ENCODE measurements around the gene LRRC7. TPM values are rescaled to one million over a fixed set of nuclear protein-coding genes. Genes with fewer than 3 reads are reported as not detected.

The LRRC7 gene
- total RNA-seq, 1 donor, result under 0.01 TPM

DNA sequence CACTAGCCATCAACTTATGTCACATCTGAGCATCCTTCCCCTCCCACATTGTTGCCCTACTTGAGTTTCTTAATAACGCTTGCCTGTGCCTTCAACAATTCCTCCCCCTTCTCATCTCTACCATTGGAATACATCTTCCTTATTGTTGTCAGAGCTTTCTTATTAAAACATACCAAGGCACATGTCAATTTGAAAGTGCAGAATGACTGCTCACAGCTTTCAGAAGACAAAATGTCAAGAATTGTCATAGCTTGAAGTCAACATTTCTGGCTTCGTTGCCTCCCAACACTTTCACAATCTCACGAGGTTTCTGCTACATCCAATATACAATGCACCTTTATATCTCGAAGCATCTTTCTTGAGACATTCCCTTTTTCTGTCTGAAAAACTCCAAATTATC lies 279.9 kb downstream of the LRRC7 start:
- Histone ChIP-seq H3K9me3 (ENCODE audit: low read depth, low read length) (no peaks in the 10 kb centered on the region), H3K4me1 (ENCODE audit: insufficient read depth, low read length) (no peaks in the 10 kb centered on the region), H3K79me2 (ENCODE audit: insufficient read depth, low read length) (no peaks in the 10 kb centered on the region), H3K4me3 (ENCODE audit: insufficient read depth, low read length) (no peak overlapping the region), H3K36me3 (ENCODE audit: insufficient read depth, low read length) (no peaks in the 10 kb centered on the region), H3K4me2 (ENCODE audit: insufficient read depth, low read length) (no peak overlapping the region), H3K27me3 (ENCODE audit: insufficient read depth, low read length) (no peaks in the 10 kb centered on the region), H2AFZ (ENCODE audit: low read length) (no peak overlapping the region), H4K20me1 (ENCODE audit: insufficient read depth, low read length) (no peaks in the 10 kb centered on the region), H3K27ac (ENCODE audit: low read depth, low read length) (no peak overlapping the region)
- TF ChIP-seq, protein P1, sequence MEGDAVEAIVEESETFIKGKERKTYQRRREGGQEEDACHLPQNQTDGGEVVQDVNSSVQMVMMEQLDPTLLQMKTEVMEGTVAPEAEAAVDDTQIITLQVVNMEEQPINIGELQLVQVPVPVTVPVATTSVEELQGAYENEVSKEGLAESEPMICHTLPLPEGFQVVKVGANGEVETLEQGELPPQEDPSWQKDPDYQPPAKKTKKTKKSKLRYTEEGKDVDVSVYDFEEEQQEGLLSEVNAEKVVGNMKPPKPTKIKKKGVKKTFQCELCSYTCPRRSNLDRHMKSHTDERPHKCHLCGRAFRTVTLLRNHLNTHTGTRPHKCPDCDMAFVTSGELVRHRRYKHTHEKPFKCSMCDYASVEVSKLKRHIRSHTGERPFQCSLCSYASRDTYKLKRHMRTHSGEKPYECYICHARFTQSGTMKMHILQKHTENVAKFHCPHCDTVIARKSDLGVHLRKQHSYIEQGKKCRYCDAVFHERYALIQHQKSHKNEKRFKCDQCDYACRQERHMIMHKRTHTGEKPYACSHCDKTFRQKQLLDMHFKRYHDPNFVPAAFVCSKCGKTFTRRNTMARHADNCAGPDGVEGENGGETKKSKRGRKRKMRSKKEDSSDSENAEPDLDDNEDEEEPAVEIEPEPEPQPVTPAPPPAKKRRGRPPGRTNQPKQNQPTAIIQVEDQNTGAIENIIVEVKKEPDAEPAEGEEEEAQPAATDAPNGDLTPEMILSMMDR (IDR thresholded peaks at IDR 0.05; ENCODE audit: extremely low read depth, low read depth, low read length), result no peak
- DNase-seq (ENCODE audit: insufficient read length, low spot score, missing footprints), result no peak

DNA sequence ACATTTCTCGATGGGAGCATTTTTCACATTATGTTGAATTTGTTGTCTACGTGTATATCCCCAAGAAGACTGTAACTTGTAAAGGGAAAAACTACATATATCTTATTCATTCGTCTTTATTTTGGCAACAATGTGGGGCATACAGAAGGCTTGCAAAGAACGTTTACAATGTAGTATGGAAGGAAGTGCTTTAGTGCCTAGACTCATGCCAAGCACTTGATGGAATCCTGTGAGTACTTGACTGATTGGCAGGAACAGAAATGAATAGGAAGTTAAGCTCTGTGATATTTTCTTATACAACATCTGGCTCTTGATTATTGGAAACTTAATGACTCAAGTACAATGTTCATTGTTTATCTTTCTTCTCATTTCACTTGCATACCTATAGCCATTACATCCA lies 284.4 kb downstream of the LRRC7 start:
- no peaks in the 10 kb centered on the region for H3K4me1 ChIP-seq (ENCODE audit: insufficient read depth, low read length)
- TF ChIP-seq, protein P1 (IDR thresholded peaks at IDR 0.05; ENCODE audit: extremely low read depth, low read depth, low read length), result no peak
- no peaks in the 10 kb centered on the region for H3K9me3 ChIP-seq (ENCODE audit: low read depth, low read length)

DNA sequence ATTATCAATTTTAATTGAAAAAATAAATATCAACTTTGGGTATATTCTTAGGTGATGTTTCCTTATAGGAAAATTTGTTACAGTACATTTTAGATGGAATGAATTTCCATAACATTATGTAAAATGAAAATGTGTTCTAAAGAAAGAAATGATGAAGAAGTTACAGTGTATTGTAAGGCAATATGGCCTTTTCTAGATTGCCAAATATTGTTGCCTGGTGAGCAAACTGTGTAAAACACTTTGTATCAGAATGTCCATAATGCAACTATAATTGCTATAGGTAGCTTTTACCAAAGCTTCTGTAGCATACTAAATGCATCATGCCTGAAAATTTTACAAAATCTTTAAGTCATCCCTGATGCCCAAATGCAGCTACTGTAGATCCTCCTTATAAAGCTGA lies 285.0 kb downstream of the LRRC7 start:
- TF ChIP-seq, protein P1 (IDR thresholded peaks at IDR 0.05; ENCODE audit: extremely low read depth, low read depth, low read length), result no peak
- H3K9me3 ChIP-seq (ENCODE audit: low read depth, low read length), result no peaks in the 10 kb centered on the region

More for the DNA sequence above, 284.4 kb downstream of the LRRC7 start:
- Histone ChIP-seq H2AFZ (ENCODE audit: low read length) (no peak overlapping the region), H3K36me3 (ENCODE audit: insufficient read depth, low read length) (no peaks in the 10 kb centered on the region), H4K20me1 (ENCODE audit: insufficient read depth, low read length) (no peaks in the 10 kb centered on the region), H3K27me3 (ENCODE audit: insufficient read depth, low read length) (no peaks in the 10 kb centered on the region), H3K27ac (ENCODE audit: low read depth, low read length) (no peak overlapping the region), H3K79me2 (ENCODE audit: insufficient read depth, low read length) (no peaks in the 10 kb centered on the region), H3K4me3 (ENCODE audit: insufficient read depth, low read length) (no peak overlapping the region), H3K4me2 (ENCODE audit: insufficient read depth, low read length) (no peak overlapping the region)
- DNase-seq (ENCODE audit: insufficient read length, low spot score, missing footprints), result no peak

DNA sequence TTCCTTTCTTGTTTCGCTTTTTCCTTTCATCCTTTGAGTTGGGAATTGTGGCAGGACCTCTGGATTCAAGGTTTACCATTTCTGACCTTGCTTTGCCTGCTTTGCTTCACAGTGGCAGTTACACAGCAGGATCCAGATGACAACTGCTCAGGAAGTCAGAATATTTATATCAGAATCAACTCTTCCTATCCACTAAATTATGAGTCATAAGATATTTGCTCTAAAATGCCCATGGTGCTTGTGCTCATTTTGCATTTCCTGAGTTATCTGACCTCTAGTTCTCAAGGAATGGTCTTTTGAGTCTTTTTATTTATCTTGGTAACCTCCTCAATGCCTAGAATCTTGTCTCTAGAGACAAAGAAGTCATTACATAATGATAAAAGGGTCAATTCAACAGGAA lies 290.8 kb downstream of the LRRC7 start:
- Histone ChIP-seq H2AFZ (ENCODE audit: low read length) (no peak overlapping the region), H3K9me3 (ENCODE audit: low read depth, low read length) (no peaks in the 10 kb centered on the region), H3K4me1 (ENCODE audit: insufficient read depth, low read length) (no peaks in the 10 kb centered on the region), H3K27ac (ENCODE audit: low read depth, low read length) (no peak overlapping the region), H4K20me1 (ENCODE audit: insufficient read depth, low read length) (no peaks in the 10 kb centered on the region), H3K4me3 (ENCODE audit: insufficient read depth, low read length) (no peak overlapping the region), H3K4me2 (ENCODE audit: insufficient read depth, low read length) (no peak overlapping the region), H3K27me3 (ENCODE audit: insufficient read depth, low read length) (no peaks in the 10 kb centered on the region), H3K79me2 (ENCODE audit: insufficient read depth, low read length) (no peaks in the 10 kb centered on the region), H3K36me3 (ENCODE audit: insufficient read depth, low read length) (no peaks in the 10 kb centered on the region)
- DNase-seq (ENCODE audit: insufficient read length, low spot score, missing footprints), result no peak
- TF ChIP-seq, protein P1 (IDR thresholded peaks at IDR 0.05; ENCODE audit: extremely low read depth, low read depth, low read length), result no peak

More for the DNA sequence above, 285.0 kb downstream of the LRRC7 start:
- no peak for DNase-seq (ENCODE audit: insufficient read length, low spot score, missing footprints)
- H3K36me3 ChIP-seq (ENCODE audit: insufficient read depth, low read length), result no peaks in the 10 kb centered on the region
- no peaks in the 10 kb centered on the region for H3K4me1 ChIP-seq (ENCODE audit: insufficient read depth, low read length)
- H3K79me2 ChIP-seq (ENCODE audit: insufficient read depth, low read length), result no peaks in the 10 kb centered on the region
- H3K27me3 ChIP-seq (ENCODE audit: insufficient read depth, low read length), result no peaks in the 10 kb centered on the region
- no peak overlapping the region for H3K4me3 ChIP-seq (ENCODE audit: insufficient read depth, low read length)
- no peak overlapping the region for H3K27ac ChIP-seq (ENCODE audit: low read depth, low read length)
- no peaks in the 10 kb centered on the region for H4K20me1 ChIP-seq (ENCODE audit: insufficient read depth, low read length)
- H2AFZ ChIP-seq (ENCODE audit: low read length), result no peak overlapping the region
- H3K4me2 ChIP-seq (ENCODE audit: insufficient read depth, low read length), result no peak overlapping the region
